Activated T-cell treated with anti-CD3 and anti-CD28 coated beads, Interleukin-2, amount 50 U/mL, for 4 hours (primary cell): ENCODE results near the gene LRP6. TPM values are rescaled to one million over a fixed set of nuclear protein-coding genes. Genes with fewer than 3 reads are reported as not detected.

ENCODE experiments used
- ATAC-seq, 2 donors: fragments of 200-7000 bp; cut with Tn5 transposase; one replicate each; pipeline ENCODE4 v1.10.0; 2021
- DNase-seq: peaks from one replicate; pipeline ENCODE4 v3.0.0-alpha.2; 2020
- H3K27me3 Mint-ChIP-seq: one replicate; pipeline ENCODE4 v1.8.0; 2021; ENCODE audit warnings: low read depth, mixed read lengths
- H3K36me3 Mint-ChIP-seq: one replicate; pipeline ENCODE4 v1.8.0; 2022; ENCODE audit warnings: mixed read lengths; ENCODE audit not compliant: insufficient read depth
- H3K4me1 Mint-ChIP-seq: one replicate; pipeline ENCODE4 v1.8.0; 2021; ENCODE audit warnings: low read depth, mixed read lengths
- H3K4me3 Mint-ChIP-seq: one replicate; pipeline ENCODE4 v1.8.0; 2021; ENCODE audit warnings: mild to moderate bottlenecking, moderate library complexity, mixed read lengths
- H3K9me3 Mint-ChIP-seq: one replicate; pipeline ENCODE4 v1.8.0; 2021; ENCODE audit warnings: mixed read lengths
- total RNA-seq, 3 donors: library from RNA; stranded (reverse); gene quantifications; one replicate each; pipeline ENCODE4 v1.2.1, GENCODE V29; 2021

Gene LRP6
- total RNA-seq, 3 donors from 2014 or later, result 4.8 to 8.0 (median 7.9) TPM

DNA sequence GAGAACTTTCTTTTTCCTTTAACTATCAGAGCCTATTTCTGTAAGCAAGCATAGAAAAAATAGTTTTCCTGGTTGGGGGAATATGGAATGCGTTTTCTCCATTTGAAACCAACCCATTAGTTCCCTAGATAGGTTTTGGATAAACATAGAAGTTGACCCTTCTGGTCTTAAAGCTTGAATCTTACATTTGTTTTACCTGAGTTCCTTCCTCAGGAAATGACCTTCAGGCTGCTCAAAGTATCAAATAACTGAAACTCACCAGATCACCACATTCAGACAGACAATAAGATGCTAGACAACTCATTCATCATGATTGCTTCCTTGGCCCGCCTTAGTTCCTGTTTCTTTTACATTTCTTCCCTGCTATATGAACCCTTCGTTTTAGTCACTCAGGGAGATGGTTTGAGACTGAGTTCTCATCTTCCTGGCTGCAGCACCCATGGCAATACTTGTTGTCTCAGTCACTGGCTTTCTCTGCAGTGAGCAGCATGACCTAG lies 52.2 kb downstream of the LRP6 start:
- Mint-ChIP-seq H3K4me3 (no peak overlapping the region), H3K27me3 (peaks cover 2% of the 10 kb centered on the region), H3K36me3 (no peaks in the 10 kb centered on the region), H3K4me1 (peaks cover 24% of the 10 kb centered on the region), H3K9me3 (peaks cover 3% of the 10 kb centered on the region)
- ATAC-seq (no peak), DNase-seq (no peak)

DNA sequence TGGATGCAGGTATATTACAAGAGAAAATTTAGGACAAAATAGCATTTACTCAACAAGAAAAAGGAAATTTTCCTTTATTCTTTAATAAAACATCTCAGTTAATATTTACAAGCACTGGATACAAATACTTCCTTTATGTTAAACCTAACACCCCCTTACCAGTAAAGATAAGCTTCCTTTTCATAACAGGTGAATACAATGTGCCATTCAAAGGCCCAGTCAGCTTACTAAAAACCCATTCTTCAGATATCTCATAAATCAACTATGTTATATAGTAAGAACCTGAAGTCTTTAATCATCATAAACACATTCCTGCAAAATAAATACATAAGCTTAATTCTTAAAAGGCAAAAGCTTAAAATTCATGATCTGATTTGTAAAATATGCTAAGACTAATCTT lies 52.6 kb downstream of the LRP6 start:
- H3K4me1 Mint-ChIP-seq, result peaks cover 24% of the 10 kb centered on the region
- no peaks in the 10 kb centered on the region for H3K36me3 Mint-ChIP-seq
- H3K9me3 Mint-ChIP-seq, result peaks cover 3% of the 10 kb centered on the region
- peaks cover 2% of the 10 kb centered on the region for H3K27me3 Mint-ChIP-seq
- ATAC-seq (no peak), DNase-seq (no peak)
- H3K4me3 Mint-ChIP-seq, result no peak overlapping the region

DNA sequence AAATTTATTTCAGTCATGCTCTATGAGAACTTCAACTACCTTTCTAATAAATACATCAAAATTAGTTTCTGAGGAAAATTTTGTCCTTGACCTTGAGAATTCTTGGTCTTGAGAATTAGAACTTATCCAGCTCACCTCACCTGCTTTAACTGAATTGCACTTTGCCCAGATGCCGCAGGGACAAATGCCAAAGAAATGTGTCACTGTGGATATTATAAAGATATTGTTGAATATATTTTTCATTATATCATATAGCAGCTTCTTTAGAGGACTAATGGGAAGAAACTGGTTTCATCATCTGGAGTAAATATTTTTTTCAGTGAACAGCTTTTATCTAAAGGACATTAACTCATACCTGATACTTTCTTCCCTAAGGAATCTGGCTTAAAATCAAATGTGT lies 54.1 kb downstream of the LRP6 start:
- no peak for DNase-seq

DNA sequence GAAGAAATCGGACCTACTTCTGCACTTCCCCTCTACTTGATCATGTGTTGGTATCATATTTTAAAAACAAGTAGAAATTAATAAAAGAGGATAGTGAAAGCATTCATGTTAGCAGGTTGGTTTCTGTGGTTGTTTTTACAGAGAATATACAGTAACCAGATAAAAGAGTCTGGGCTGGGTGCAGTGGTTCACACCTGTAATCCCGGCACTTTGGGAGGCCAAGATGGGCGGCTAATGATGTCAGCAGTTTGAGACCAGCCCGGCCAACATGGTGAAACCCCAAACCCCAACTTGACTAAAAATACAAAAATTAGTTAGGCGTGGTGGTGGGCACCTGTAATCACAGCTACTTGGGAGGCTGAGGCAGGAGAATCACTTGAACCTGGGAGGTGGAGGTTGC lies 55.9 kb downstream of the LRP6 start:
- no peaks in the 10 kb centered on the region for H3K9me3 Mint-ChIP-seq
- H3K27me3 Mint-ChIP-seq, result peaks cover 1% of the 10 kb centered on the region
- H3K4me3 Mint-ChIP-seq, result no peak overlapping the region
- peak; percentile 63 to 82 for ATAC-seq
- no peak for DNase-seq
- peaks cover 18% of the 10 kb centered on the region for H3K4me1 Mint-ChIP-seq
- H3K36me3 Mint-ChIP-seq, result no peaks in the 10 kb centered on the region

More for the DNA sequence above, 54.1 kb downstream of the LRP6 start:
- Mint-ChIP-seq H3K9me3 (peaks cover 1% of the 10 kb centered on the region), H3K36me3 (no peaks in the 10 kb centered on the region), H3K4me1 (peaks cover 22% of the 10 kb centered on the region), H3K27me3 (peaks cover 2% of the 10 kb centered on the region), H3K4me3 (no peak overlapping the region)
- no peak for ATAC-seq

DNA sequence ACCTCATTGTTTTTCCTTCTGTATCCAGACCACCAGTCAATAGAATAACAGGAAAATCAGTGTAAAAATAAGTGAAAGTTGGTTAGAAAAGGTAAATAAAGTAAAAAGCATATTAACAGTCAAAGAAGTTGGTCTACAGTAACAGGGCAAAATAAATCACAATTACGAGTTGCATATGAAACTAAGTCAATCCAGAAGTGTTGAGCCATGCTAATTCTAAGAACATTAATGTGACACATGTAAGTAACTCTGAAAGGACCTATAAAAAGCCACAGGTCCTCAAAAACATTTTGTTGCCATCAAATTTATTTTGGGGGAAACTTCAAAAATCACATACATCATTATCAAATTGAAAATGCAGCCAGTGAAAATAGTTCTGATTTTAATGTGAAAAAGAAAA lies 56.4 kb downstream of the LRP6 start:
- H3K27me3 Mint-ChIP-seq, result no peaks in the 10 kb centered on the region
- no peak overlapping the region for H3K4me3 Mint-ChIP-seq
- H3K4me1 Mint-ChIP-seq, result peaks cover 17% of the 10 kb centered on the region
- no peak for DNase-seq
- ATAC-seq, result no peak
- no peaks in the 10 kb centered on the region for H3K36me3 Mint-ChIP-seq
- H3K9me3 Mint-ChIP-seq, result no peaks in the 10 kb centered on the region

DNA sequence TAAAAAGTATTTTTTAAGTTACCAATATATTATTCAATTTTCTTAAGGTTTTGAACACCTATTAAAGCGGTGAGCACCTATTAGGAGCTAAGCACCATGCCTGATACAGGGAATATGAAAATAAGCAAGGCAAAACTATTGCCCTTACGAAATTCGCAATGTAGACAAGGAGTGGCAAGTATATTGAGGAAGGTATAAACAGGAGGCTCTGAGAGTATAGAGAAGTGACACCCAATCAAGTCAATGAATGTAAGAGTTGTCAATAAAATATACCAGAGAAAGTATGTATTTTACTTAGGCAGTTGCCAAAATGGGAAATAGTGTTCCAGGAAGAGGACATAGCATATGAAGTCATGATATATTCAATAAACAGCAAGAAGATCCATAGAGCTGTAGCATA lies 57.2 kb downstream of the LRP6 start:
- H3K4me3 Mint-ChIP-seq, result no peak overlapping the region
- DNase-seq, result no peak
- no peaks in the 10 kb centered on the region for H3K9me3 Mint-ChIP-seq
- no peak for ATAC-seq
- H3K27me3 Mint-ChIP-seq, result no peaks in the 10 kb centered on the region
- peaks cover 14% of the 10 kb centered on the region for H3K4me1 Mint-ChIP-seq
- H3K36me3 Mint-ChIP-seq, result no peaks in the 10 kb centered on the region

DNA sequence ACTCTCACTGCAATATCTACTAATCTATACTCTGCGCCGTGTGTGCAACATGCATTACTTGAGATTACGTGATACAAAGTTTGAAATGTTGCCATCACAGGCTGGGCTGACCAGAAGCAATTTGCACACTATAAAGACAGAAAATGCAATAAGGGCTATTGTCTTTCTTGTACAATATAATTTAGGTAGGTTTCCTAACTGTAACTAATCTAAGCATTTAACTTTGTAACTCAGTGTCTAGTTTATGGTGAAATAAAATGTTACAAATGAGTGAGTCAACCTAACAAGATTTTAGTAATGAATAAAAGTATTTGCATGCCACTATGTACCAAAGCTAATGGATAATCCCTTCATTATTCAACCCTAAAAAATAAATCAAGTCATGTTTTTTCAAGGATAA lies 57.8 kb downstream of the LRP6 start:
- peaks cover 2% of the 10 kb centered on the region for H3K27me3 Mint-ChIP-seq
- no peaks in the 10 kb centered on the region for H3K9me3 Mint-ChIP-seq
- peaks cover 3% of the 10 kb centered on the region for H3K36me3 Mint-ChIP-seq
- H3K4me3 Mint-ChIP-seq, result no peak overlapping the region
- no peak for ATAC-seq
- peaks cover 12% of the 10 kb centered on the region for H3K4me1 Mint-ChIP-seq
- DNase-seq, result no peak

DNA sequence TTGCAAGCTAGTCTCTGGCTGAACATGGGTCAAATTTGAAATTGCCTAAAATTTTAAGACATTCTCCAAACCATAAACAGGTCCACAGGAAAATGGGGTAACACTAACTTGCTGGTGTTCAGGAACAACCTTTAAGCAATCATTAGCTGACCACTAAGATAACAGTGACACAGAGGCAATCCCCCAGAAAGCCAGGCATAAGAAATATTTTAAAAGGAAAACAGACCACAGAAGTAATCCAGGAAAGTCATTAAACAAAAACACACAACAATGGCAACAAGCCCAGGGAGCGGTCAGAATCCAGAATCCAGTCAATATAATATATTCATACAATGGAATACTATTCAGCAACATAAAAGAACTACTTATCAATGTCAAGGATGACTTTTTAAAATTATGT lies 59.1 kb downstream of the LRP6 start:
- DNase-seq (no peak), ATAC-seq (no peak)
- H3K4me1 Mint-ChIP-seq, result peaks cover 12% of the 10 kb centered on the region
- peaks cover 5% of the 10 kb centered on the region for H3K27me3 Mint-ChIP-seq
- H3K36me3 Mint-ChIP-seq, result peaks cover 6% of the 10 kb centered on the region
- no peaks in the 10 kb centered on the region for H3K9me3 Mint-ChIP-seq
- H3K4me3 Mint-ChIP-seq, result no peak overlapping the region

DNA sequence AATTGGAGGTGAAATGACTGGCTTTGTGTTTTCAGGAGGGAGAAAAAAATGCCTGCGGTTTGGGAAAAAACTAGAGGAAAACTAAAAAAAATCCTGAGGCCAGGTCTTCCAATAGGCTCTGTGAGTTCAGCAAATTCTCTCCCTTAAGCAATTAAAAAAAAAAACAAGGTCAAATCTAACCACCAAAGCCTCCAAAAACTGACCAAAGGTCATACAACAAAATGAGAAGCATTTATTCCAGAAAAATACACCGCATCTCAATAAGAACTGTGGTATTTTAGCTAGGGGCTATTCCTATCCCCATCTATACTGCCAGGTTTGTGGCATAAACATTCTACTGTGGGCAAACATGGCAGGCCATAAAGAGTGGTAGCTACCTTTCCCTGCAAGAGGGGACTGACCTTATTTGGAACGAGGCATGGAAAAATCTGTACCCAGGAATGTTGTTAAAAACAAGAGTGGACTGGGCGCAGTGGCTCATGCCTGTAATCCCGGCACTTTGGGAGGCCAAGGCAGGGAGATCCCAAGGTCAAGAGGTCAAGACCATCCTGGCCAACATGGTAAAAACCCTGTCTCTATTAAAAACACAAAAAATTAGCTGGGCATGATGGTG lies 60.0 kb downstream of the LRP6 start:
- Mint-ChIP-seq H3K9me3 (no peaks in the 10 kb centered on the region), H3K4me1 (peaks cover 12% of the 10 kb centered on the region), H3K27me3 (peaks cover 5% of the 10 kb centered on the region), H3K36me3 (peaks cover 10% of the 10 kb centered on the region), H3K4me3 (no peak overlapping the region)
- DNase-seq, result no peak
- ATAC-seq, result no peak

DNA sequence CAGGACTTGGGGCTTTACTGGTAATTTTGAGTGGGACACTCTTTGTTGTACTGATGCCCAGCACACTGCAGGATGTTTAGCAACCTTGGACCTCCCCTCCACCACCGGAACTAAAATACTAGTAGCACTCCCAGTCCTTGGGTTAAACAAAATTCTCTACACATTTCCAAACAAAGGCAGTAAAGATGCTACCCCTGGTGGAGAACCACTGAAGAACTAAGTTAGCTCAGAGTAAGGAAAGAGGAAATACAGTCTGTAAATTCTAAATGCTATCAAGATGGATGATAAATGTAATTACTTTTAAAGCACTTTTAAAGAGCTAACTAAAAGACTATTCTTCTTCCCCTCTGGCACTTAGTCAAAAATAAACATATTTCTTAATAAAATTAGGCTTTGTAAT lies 64.1 kb downstream of the LRP6 start:
- DNase-seq, result no peak
- Mint-ChIP-seq H3K4me1 (no peaks in the 10 kb centered on the region), H3K36me3 (peaks cover 32% of the 10 kb centered on the region), H3K4me3 (no peak overlapping the region), H3K9me3 (peaks cover 4% of the 10 kb centered on the region), H3K27me3 (peaks cover 9% of the 10 kb centered on the region)
- no peak for ATAC-seq

DNA sequence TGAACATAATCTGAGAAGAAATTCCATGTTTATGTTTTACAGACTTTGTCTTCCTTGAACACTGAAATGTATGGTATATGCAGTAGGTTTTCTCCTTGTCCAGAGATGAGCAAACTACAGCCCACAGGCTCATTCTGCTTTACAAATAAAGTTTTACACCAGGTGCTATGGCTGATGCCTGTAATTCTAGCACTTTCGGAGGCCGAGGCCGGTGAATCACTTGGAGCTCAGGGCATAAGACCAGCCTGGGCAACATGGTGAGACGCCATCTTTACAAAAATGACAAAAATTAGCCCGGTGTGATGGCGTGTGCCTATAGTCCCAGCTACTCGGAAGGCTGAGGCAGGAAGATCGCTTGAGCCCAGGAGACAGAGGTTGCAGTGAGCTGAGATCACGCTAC lies 64.7 kb downstream of the LRP6 start:
- Mint-ChIP-seq H3K4me1 (no peaks in the 10 kb centered on the region), H3K36me3 (peaks cover 32% of the 10 kb centered on the region), H3K9me3 (peaks cover 5% of the 10 kb centered on the region), H3K4me3 (no peak overlapping the region), H3K27me3 (peaks cover 10% of the 10 kb centered on the region)
- DNase-seq (no peak), ATAC-seq (no peak)

DNA sequence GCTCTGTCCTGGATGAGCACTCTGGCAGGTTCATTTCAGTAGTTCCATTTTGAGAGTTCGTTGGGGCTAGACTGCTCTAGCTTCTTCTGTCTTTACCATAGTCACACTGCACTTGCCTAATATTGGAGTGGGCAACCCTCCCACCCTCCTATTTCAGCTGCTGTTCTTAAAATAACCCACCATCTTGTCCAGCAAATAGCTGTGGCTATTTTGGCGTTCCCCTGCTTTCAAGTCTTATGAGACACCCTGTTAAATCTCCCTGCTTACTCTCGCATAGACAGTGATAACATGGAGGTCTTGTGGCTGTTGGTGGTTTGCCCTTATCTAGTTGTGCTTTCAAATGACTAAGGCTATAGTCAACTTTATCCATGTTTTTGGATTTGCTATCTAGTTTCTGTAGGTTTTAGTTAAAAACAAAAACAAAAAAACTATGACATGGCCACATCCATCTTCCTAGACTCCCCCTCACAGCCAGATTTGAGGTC lies 65.5 kb downstream of the LRP6 start:
- Mint-ChIP-seq H3K36me3 (peaks cover 40% of the 10 kb centered on the region), H3K27me3 (peaks cover 12% of the 10 kb centered on the region), H3K4me1 (no peaks in the 10 kb centered on the region), H3K4me3 (no peak overlapping the region), H3K9me3 (peaks cover 12% of the 10 kb centered on the region)
- DNase-seq, result no peak
- peak; percentile 59 to 60 for ATAC-seq

DNA sequence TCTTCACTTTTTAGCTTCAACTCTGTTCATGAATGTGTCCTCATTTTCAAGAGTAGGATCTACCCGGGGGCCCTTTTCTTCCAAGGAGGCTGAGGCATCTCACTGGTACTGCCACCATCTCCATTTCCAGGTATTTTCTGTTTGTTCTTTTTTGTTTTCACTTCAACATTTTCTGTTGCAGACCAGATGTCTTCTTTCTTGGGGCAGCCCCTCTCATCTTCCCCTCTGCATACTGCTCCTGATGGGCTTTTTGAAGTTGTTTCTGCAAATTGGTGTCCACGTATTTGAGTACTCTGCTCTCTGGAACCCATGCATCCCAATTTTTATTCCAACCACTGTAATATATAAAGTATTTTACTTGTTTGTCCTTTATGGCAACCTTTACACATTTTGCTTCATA lies 66.5 kb downstream of the LRP6 start:
- Mint-ChIP-seq H3K4me1 (no peaks in the 10 kb centered on the region), H3K9me3 (peaks cover 12% of the 10 kb centered on the region), H3K4me3 (no peak overlapping the region), H3K27me3 (peaks cover 12% of the 10 kb centered on the region), H3K36me3 (peaks cover 45% of the 10 kb centered on the region)
- ATAC-seq, result no peak
- DNase-seq, result no peak

DNA sequence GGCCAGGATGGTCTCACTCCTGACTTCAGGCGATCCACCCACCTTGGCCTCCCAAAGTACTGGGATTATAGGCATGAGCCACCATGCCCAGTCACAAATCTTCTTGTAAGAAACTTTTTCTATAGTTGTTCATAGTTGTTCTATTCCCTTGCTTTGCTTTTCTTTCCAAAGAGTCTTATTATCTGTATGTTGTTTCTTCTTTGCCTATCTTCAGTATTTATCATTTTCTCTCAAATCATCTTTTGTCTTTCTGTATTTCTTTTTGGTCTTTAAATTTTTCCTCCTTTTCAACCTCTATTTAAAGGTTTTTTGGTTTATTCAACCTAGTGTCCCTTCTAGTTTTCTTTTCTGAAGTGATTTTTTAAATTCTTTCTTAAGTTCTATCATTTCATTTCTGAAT lies 68.7 kb downstream of the LRP6 start:
- Mint-ChIP-seq H3K4me1 (no peaks in the 10 kb centered on the region), H3K9me3 (peaks cover 12% of the 10 kb centered on the region), H3K36me3 (peaks cover 39% of the 10 kb centered on the region), H3K27me3 (peaks cover 8% of the 10 kb centered on the region), H3K4me3 (no peak overlapping the region)
- DNase-seq (no peak), ATAC-seq (no peak)

DNA sequence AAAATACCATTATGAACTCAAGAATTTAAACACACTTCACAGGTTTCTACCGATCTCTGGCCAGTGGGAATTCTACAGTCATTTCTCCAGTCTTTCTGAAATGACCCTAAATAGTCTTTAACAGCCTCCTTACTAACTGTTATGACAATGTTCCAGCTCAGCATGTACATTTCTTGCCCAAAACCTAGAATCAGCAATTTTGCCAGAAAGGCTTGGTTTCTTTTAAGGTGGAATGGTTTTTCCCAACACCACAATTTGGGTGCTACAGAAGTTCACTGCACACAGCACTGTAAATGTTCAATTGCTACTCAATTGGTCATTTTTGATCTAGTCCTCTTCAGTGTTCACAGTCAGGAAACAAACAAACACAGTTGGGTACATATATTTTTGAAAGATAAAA lies 69.7 kb downstream of the LRP6 start:
- Mint-ChIP-seq H3K9me3 (peaks cover 12% of the 10 kb centered on the region), H3K36me3 (peaks cover 35% of the 10 kb centered on the region), H3K4me3 (no peak overlapping the region), H3K4me1 (no peaks in the 10 kb centered on the region), H3K27me3 (peaks cover 9% of the 10 kb centered on the region)
- ATAC-seq, result no peak
- DNase-seq, result no peak
